SK-N-SH treated with all-trans-retinoic acid at 6 μM for 48 hours (cell line): ENCODE results near the gene SLC2A13.
"Not testable (repeated sequence)": the region's sequence is repeated elsewhere in the genome, so short reads cannot be mapped to it uniquely, and the experiment has no call there.

ENCODE experiments used
- ATAC-seq: fragments of 200-7000 bp; cut with Tn5 transposase; 3 replicates; pipeline ENCODE4 v1.9.1; 2020; ENCODE audit warnings: mild to moderate bottlenecking, moderate library complexity
- ARNTL ChIP-seq: fragments of 450-650 bp; formaldehyde crosslinking; IDR thresholded peaks from 2 replicates; pipeline ENCODE4 v1.5.0; 2020; ENCODE audit warnings: low read depth, mild to moderate bottlenecking, moderate library complexity, borderline replicate concordance
- BACH2 ChIP-seq: fragments of 250-450 bp; sonication (Bioruptor Pico); IDR thresholded peaks from 2 replicates; pipeline ENCODE4 v1.9.0; 2021; ENCODE audit warnings: mild to moderate bottlenecking, borderline replicate concordance
- CREB5 ChIP-seq: fragments of 250-450 bp; sonication (Bioruptor Pico); IDR thresholded peaks from 2 replicates; pipeline ENCODE4 v1.5.1; 2020; ENCODE audit warnings: low read depth, mild to moderate bottlenecking, moderate library complexity
- CSDC2 ChIP-seq: fragments of 250-450 bp; sonication (Bioruptor Pico); IDR thresholded peaks from 2 replicates; pipeline ENCODE4 v1.5.0; 2020; ENCODE audit warnings: mild to moderate bottlenecking, moderate library complexity
- CSRNP3 ChIP-seq: fragments of 250-450 bp; sonication (Bioruptor Pico); IDR thresholded peaks from 2 replicates; pipeline ENCODE4 v1.5.1; 2021; ENCODE audit warnings: mild to moderate bottlenecking, moderate library complexity
- ESRRG ChIP-seq: fragments of 250-450 bp; sonication (Bioruptor Pico); IDR thresholded peaks from 2 replicates; pipeline ENCODE4 v1.6.1; 2021; ENCODE audit warnings: mild to moderate bottlenecking
- GLIS3 ChIP-seq: fragments of 250-450 bp; sonication (Bioruptor Pico); IDR thresholded peaks from 2 replicates; pipeline ENCODE4 v1.5.0; 2020; ENCODE audit warnings: mild to moderate bottlenecking, moderate library complexity
- ISL1 ChIP-seq: fragments of 250-450 bp; sonication (Bioruptor Pico); IDR thresholded peaks from 2 replicates; pipeline ENCODE4 v2.1.2; 2022; ENCODE audit warnings: mild to moderate bottlenecking, moderate library complexity
- OSR1 ChIP-seq: fragments of 250-450 bp; sonication (Bioruptor Pico); IDR thresholded peaks from 2 replicates; pipeline ENCODE4 v1.8.0; 2022; ENCODE audit warnings: moderate library complexity, mild to moderate bottlenecking, inconsistent platforms
- POU6F1 ChIP-seq: fragments of 250-450 bp; sonication (Bioruptor Pico); IDR thresholded peaks from 2 replicates; pipeline ENCODE4 v1.8.0; 2021; ENCODE audit warnings: low read depth, mild to moderate bottlenecking, moderate library complexity, borderline replicate concordance
- PPARA ChIP-seq: fragments of 250-450 bp; sonication (Bioruptor Pico); IDR thresholded peaks from 2 replicates; pipeline ENCODE4 v1.5.0; 2020; ENCODE audit warnings: mild to moderate bottlenecking, borderline replicate concordance
- RARB ChIP-seq: fragments of 250-450 bp; sonication (Bioruptor Pico); IDR thresholded peaks from 2 replicates; pipeline ENCODE4 v1.8.0; 2021; ENCODE audit warnings: mild to moderate bottlenecking, moderate library complexity
- SNAI2 ChIP-seq: fragments of 250-450 bp; sonication (Bioruptor Pico); IDR thresholded peaks from 2 replicates; pipeline ENCODE4 v1.5.0; 2020; ENCODE audit warnings: mild to moderate bottlenecking, moderate library complexity
- TOX ChIP-seq: fragments of 250-450 bp; sonication (Bioruptor Pico); IDR thresholded peaks from 2 replicates; pipeline ENCODE4 v1.8.0; 2021; ENCODE audit warnings: mild to moderate bottlenecking, moderate library complexity, borderline replicate concordance
- TSHZ2 ChIP-seq: fragments of 250-450 bp; sonication (Bioruptor Pico); IDR thresholded peaks from 2 replicates; pipeline ENCODE4 v1.5.0; 2020; ENCODE audit warnings: mild to moderate bottlenecking, moderate library complexity
- ZC3H10 ChIP-seq: fragments of 250-450 bp; sonication (Bioruptor Pico); IDR thresholded peaks from 2 replicates; pipeline ENCODE4 v1.5.1; 2021; ENCODE audit warnings: mild to moderate bottlenecking, moderate library complexity
- ZFP3 ChIP-seq: fragments of 250-450 bp; sonication (Bioruptor Pico); IDR thresholded peaks from 2 replicates; pipeline ENCODE4 v1.5.0; 2020; ENCODE audit warnings: mild to moderate bottlenecking, moderate library complexity
- ZFP30 ChIP-seq: fragments of 450-650 bp; formaldehyde crosslinking; IDR thresholded peaks from 2 replicates; pipeline ENCODE4 v1.5.0; 2022; ENCODE audit warnings: mild to moderate bottlenecking, moderate library complexity
- ZNF565 ChIP-seq: fragments of 450-650 bp; formaldehyde crosslinking; conservative IDR thresholded peaks from 2 replicates; pipeline ENCODE4 v1.5.0; 2020; ENCODE audit warnings: low read depth, mild to moderate bottlenecking, moderate library complexity
- ZNF70 ChIP-seq: fragments of 450-650 bp; formaldehyde crosslinking; IDR thresholded peaks from 2 replicates; pipeline ENCODE4 v1.5.0; 2020; ENCODE audit warnings: mild to moderate bottlenecking, moderate library complexity
- ZNF8 ChIP-seq: fragments of 450-650 bp; formaldehyde crosslinking; IDR thresholded peaks from 2 replicates; pipeline ENCODE4 v1.5.0; 2020; ENCODE audit warnings: mild to moderate bottlenecking, moderate library complexity

The SLC2A13 gene

GRCh38 chr12:39788239-39788638, 317.6 kb downstream of the SLC2A13 start:
- ATAC-seq, result no peak
- TF ChIP-seq ZNF8 (no peak), ARNTL (CRISPR knock-in tag) (no peak), PPARA (CRISPR knock-in tag) (no peak), GLIS3 (CRISPR knock-in tag) (no peak), POU6F1 (CRISPR knock-in tag) (no peak), BACH2 (CRISPR knock-in tag) (no peak), ESRRG (CRISPR knock-in tag) (no peak), ISL1 (no peak), SNAI2 (CRISPR knock-in tag) (no peak), TOX (CRISPR knock-in tag) (no peak), OSR1 (CRISPR knock-in tag) (no peak), ZC3H10 (CRISPR knock-in tag) (no peak), CSDC2 (no peak), TSHZ2 (CRISPR knock-in tag) (no peak)

- ATAC-seq, result not testable (repeated sequence)
These were observed 320.1 kb downstream of the SLC2A13 start for GRCh38 chr12:39785814-39786213.

GRCh38 chr12:39782026-39782545, 323.8 kb downstream of the SLC2A13 start:
- TF ChIP-seq ZFP30 (no peak), PPARA (CRISPR knock-in tag) (no peak), ISL1 (no peak), ZNF565 (CRISPR knock-in tag) (no peak), CSRNP3 (no peak), ZFP3 (CRISPR knock-in tag) (no peak), GLIS3 (CRISPR knock-in tag) (no peak), ESRRG (CRISPR knock-in tag) (no peak), RARB (no peak)
- ATAC-seq, result no peak

- no peak for TF ChIP-seq GLIS3 (CRISPR knock-in tag)
- TF ChIP-seq ZNF70 (CRISPR knock-in tag), result no peak
- no peak for TF ChIP-seq POU6F1 (CRISPR knock-in tag)
- TF ChIP-seq CSRNP3, result no peak
- no peak for TF ChIP-seq CREB5
- TF ChIP-seq ZNF565 (CRISPR knock-in tag), result no peak
- TF ChIP-seq TOX (CRISPR knock-in tag), result no peak
- no peak for TF ChIP-seq ARNTL (CRISPR knock-in tag)
- no peak for TF ChIP-seq BACH2 (CRISPR knock-in tag)
- no peak for TF ChIP-seq CSDC2
- ATAC-seq, result no peak
These were observed 324.9 kb downstream of the SLC2A13 start for GRCh38 chr12:39780913-39781446.
